BLaER1 treated with 17β-estradiol and CSF1 and Interleukin-3, amounts not matched to agents 10 nM and 100 nM (cell line): ENCODE data around the gene CMBL.
A peak's percentile ranks its signal among the peaks of the same experiment; 100 is the strongest.
"Not testable (repeated sequence)": the region's sequence is repeated elsewhere in the genome, so short reads cannot be mapped to it uniquely, and the experiment has no call there.

Experiments
- H3K27ac ChIP-seq, 11 experiments: shearing (Covaris generic); formaldehyde crosslinking; 2 replicates each; pipeline ENCODE4 v1.8.1; 2022
- H3K27me3 ChIP-seq, 11 experiments: shearing (Covaris generic); formaldehyde crosslinking; 2 replicates each; pipeline ENCODE4 v1.8.1; 2022
- H3K36me3 ChIP-seq, 11 experiments: shearing (Covaris generic); formaldehyde crosslinking; 2 replicates each; pipeline ENCODE4 v1.8.1; 2022
- H3K4me1 ChIP-seq, 10 experiments: shearing (Covaris generic); formaldehyde crosslinking; 2 replicates each; pipeline ENCODE4 v1.8.1; 2022
- H3K4me2 ChIP-seq, 11 experiments: shearing (Covaris generic); formaldehyde crosslinking; 2 replicates each; pipeline ENCODE4 v1.8.1; 2022
- H3K4me3 ChIP-seq, 10 experiments: shearing (Covaris generic); formaldehyde crosslinking; 2 replicates each; pipeline ENCODE4 v1.8.1; 2022
- H3K9ac ChIP-seq, 11 experiments: shearing (Covaris generic); formaldehyde crosslinking; 2 replicates each; pipeline ENCODE4 v1.8.1; 2022
- H3K9me3 ChIP-seq, 11 experiments: shearing (Covaris generic); formaldehyde crosslinking; replicated peaks in 1 of 11; 2 replicates each; pipeline ENCODE4 v1.8.1; 2022
- H4K20me1 ChIP-seq, 11 experiments: shearing (Covaris generic); formaldehyde crosslinking; 2 replicates each; pipeline ENCODE4 v1.8.1; 2022
- Cebpa-rat ChIP-seq, 11 experiments: shearing (Covaris generic); IDR thresholded peaks; 2 replicates each; pipeline ENCODE4 v1.8.1; 2022

Gene CMBL

DNA sequence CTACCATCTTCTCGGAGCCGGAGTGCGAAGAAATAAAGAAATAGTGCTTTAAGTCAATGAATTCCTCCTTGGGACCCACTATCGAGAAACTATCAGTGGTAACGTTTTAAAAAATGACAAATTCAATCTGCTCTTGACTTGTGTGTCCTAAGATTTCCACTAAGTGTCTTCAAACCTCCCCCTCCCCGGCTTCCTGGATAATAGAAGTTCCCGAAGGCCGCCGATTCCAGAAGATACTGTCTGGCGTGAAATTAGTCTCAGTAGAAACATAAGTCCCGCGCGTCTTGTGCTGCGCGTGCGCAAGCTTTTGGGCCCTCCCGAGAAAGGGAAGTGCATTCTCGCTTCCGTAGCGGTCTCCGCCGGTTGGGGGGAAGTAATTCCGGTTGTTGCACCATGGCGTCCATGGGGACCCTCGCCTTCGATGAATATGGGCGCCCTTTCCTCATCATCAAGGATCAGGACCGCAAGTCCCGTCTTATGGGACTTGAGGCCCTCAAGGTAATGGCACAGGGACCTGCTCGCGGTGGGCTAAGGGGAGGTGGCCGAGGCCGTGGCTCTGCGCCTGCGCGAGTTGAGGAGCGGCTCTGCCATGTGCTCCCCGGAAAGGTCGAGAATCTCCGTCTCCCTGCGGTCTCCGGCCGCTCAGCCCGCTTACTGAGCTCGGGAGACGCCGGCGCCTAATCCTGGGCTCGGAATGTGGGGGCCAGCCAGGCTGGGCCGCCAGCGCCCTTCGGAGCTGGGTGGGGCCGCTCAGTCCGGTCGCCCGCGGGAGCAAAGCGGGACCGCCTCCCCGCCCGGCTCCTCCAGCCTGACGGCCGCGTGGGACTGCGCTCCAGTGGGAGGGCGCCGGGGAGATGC lies 57.5 kb downstream of the CMBL start, which contains the start of gene CCT5:
CCT5 (plus strand) TSS at position 333 of the 858 bp plus-strand sequence; CDS start at position 394, 61 bp downstream.
- peaks cover 40 to 45% (median 42%) of the 10 kb centered on the region in 11 experiments for H4K20me1 ChIP-seq
- H3K36me3 ChIP-seq, result peaks cover 27 to 45% (median 39%) of the 10 kb centered on the region in 11 experiments
- H3K4me1 ChIP-seq, result peaks cover 37 to 44% (median 39%) of the 10 kb centered on the region in 10 experiments
- H3K4me2 ChIP-seq, result peak within 1 kb of the TSS; percentile 83 to 95 (median 93)
- H3K4me3 ChIP-seq, result peak within 1 kb of the TSS; percentile 89 to 98 (median 94)
- TF ChIP-seq Cebpa-rat (IDR thresholded peaks at IDR 0.05), result peak in 4 of 11 experiments; percentile 66 to 92 (median 78); a peak in 8 of 22 replicates
- H3K27ac ChIP-seq, result peak within 1 kb of the TSS; percentile 93 to 100 (median 99)
- peak within 1 kb of the TSS; percentile 92 to 100 (median 97) for H3K9ac ChIP-seq
- H3K9me3 ChIP-seq, result peaks cover 0 to 4% (median 0%) of the 10 kb centered on the region in 11 experiments; a peak in 3 of 22 replicates
- H3K27me3 ChIP-seq, result no peaks in the 10 kb centered on the region

GRCh38 chr5:10248378-10249260 lies 59.1 kb downstream of the CMBL start:
- Histone ChIP-seq H3K27ac (peak overlapping the region; percentile 93 to 100 (median 99); a peak in 21 of 22 replicates), H3K4me2 (peak overlapping the region; percentile 71 to 95 (median 88)), H3K9me3 (peaks cover 0 to 5% (median 0%) of the 10 kb centered on the region in 11 experiments; a peak in 5 of 22 replicates), H3K36me3 (peaks cover 11 to 36% (median 29%) of the 10 kb centered on the region in 11 experiments), H4K20me1 (peaks cover 25 to 30% (median 27%) of the 10 kb centered on the region in 11 experiments), H3K4me1 (peaks cover 35 to 41% (median 38%) of the 10 kb centered on the region in 10 experiments), H3K9ac (peak overlapping the region; percentile 92 to 100 (median 97)), H3K4me3 (peak overlapping the region; percentile 89 to 98 (median 94)), H3K27me3 (no peaks in the 10 kb centered on the region)
- TF ChIP-seq Cebpa-rat (IDR thresholded peaks at IDR 0.05), result no peak

DNA sequence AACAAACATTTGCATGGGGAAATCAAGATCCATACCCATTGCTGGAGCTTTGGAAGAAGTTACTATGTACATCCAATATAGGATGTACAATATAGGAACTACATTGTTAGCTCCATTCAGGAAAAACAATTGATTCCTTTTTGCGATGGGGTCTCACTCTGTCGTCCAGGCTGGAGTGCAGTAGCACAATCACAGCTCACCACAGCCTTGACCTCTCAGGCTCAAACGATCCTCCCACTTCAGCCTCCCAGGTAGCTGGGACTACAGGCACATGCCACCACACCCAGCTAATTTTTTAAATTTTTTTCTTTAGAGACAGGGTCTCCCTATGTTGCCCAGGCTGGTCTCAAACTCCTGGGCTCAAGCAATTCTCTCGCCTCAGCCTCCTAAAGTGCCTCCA lies 60.5 kb downstream of the CMBL start:
- H3K9me3 ChIP-seq, result peaks cover 0 to 12% (median 5%) of the 10 kb centered on the region in 11 experiments; a peak in 8 of 22 replicates
- not testable (repeated sequence) for H3K9ac ChIP-seq, H3K4me3 ChIP-seq, H3K4me2 ChIP-seq, H3K27me3 ChIP-seq, H3K27ac ChIP-seq
- H3K4me1 ChIP-seq, result peaks cover 21 to 27% (median 24%) of the 10 kb centered on the region in 10 experiments
- H4K20me1 ChIP-seq, result peaks cover 11 to 16% (median 13%) of the 10 kb centered on the region in 11 experiments; a peak in 21 of 22 replicates
- peaks cover 5 to 29% (median 15%) of the 10 kb centered on the region in 11 experiments; a peak in 19 of 22 replicates for H3K36me3 ChIP-seq

- H3K27me3 ChIP-seq, result no peaks in the 10 kb centered on the region
- H3K4me2 ChIP-seq, result no peak overlapping the region
- H4K20me1 ChIP-seq, result peaks cover 6 to 11% (median 8%) of the 10 kb centered on the region in 11 experiments; a peak in 21 of 22 replicates
- no peak overlapping the region for H3K4me3 ChIP-seq
- H3K36me3 ChIP-seq, result peaks cover under 1 to 25% (median 11%) of the 10 kb centered on the region in 11 experiments; a peak in 19 of 22 replicates
- H3K9ac ChIP-seq, result no peak overlapping the region
- peaks cover 16 to 23% (median 19%) of the 10 kb centered on the region in 10 experiments for H3K4me1 ChIP-seq
- TF ChIP-seq Cebpa-rat (IDR thresholded peaks at IDR 0.05), result no peak
- no peak overlapping the region for H3K27ac ChIP-seq
- H3K9me3 ChIP-seq, result peaks cover 0 to 12% (median 5%) of the 10 kb centered on the region in 11 experiments; a peak in 8 of 22 replicates
Measured at GRCh38 chr5:10246761-10247160, 60.9 kb downstream of the CMBL start.

GRCh38 chr5:10244342-10244944 lies 63.3 kb downstream of the CMBL start:
- no peak overlapping the region for H3K4me3 ChIP-seq
- no peak overlapping the region for H3K9ac ChIP-seq
- no peaks in the 10 kb centered on the region for H4K20me1 ChIP-seq
- no peak overlapping the region for H3K4me2 ChIP-seq
- H3K27ac ChIP-seq, result no peak overlapping the region
- peaks cover 0 to 12% (median 5%) of the 10 kb centered on the region in 11 experiments; a peak in 8 of 22 replicates for H3K9me3 ChIP-seq
- peaks cover 0 to 20% (median 9%) of the 10 kb centered on the region in 11 experiments; a peak in 10 of 22 replicates for H3K36me3 ChIP-seq
- TF ChIP-seq Cebpa-rat (IDR thresholded peaks at IDR 0.05), result no peak
- H3K4me1 ChIP-seq, result peaks cover 11 to 17% (median 13%) of the 10 kb centered on the region in 10 experiments
- no peaks in the 10 kb centered on the region for H3K27me3 ChIP-seq

DNA sequence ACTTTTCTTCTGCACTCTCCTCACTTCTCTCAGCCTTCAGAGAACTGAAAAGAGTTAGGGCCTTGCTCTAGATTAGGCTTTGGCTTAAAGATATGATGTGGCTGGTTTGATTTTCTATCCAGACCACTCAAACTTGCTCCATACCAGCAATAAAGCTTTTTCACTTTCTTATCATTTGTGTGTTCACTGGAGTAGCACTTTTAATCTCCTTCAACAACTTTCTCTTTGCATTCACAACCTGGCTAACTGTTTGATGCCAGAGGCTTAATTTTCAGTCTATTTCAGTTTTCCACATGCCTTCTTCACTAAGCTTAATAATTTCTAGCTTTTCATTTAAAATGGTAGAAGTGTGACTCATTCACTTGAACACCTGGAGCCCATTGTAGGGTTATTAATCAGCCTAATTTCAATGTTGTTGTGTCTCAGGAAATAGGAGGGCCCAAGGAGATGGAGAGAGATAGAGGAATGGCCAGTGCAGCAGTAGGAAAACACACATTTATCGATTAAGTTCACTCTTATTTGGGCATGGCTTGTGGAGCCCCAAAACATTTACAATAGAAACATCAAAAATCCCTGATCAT lies 64.0 kb downstream of the CMBL start:
- no peak for TF ChIP-seq Cebpa-rat (IDR thresholded peaks at IDR 0.05)
- Histone ChIP-seq H3K27me3 (no peaks in the 10 kb centered on the region), H4K20me1 (no peaks in the 10 kb centered on the region), H3K4me2 (no peak overlapping the region), H3K36me3 (peaks cover 5 to 25% (median 14%) of the 10 kb centered on the region in 11 experiments; a peak in 20 of 22 replicates), H3K9ac (no peak overlapping the region), H3K4me3 (no peak overlapping the region), H3K4me1 (peaks cover 7 to 14% (median 10%) of the 10 kb centered on the region in 10 experiments), H3K9me3 (peaks cover 0 to 12% (median 5%) of the 10 kb centered on the region in 11 experiments; a peak in 8 of 22 replicates), H3K27ac (no peak overlapping the region)

DNA sequence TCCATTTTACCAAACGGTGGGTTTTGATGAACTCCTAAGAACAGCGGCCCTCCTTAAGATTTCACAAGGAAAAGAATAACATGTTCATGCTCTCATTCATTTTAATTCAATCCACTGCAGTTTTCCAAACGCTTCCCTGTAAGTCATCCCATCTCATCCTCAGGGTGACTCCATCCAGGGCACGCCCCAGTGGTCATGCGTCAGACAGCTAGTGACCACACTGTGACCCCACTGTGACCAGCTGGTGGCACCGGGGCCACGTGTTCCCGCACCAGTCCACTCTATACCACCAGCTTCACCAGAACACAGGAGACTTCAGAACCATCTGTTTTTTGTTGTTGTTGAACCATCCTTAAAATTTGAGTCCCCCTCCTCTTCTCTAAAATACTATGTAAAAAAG lies 72.4 kb downstream of the CMBL start:
- H3K4me3 ChIP-seq, result no peak overlapping the region
- TF ChIP-seq Cebpa-rat (IDR thresholded peaks at IDR 0.05), result no peak
- H3K9ac ChIP-seq, result no peak overlapping the region
- H3K27ac ChIP-seq, result no peak overlapping the region
- no peak overlapping the region for H3K4me2 ChIP-seq
- H3K36me3 ChIP-seq, result peaks cover 57 to 85% (median 74%) of the 10 kb centered on the region in 11 experiments
- H4K20me1 ChIP-seq, result 0 out of 22 replicates have a peak, but pooled peaks cover 0 to 4% (median 0%) of the 10 kb centered on the region in 11 experiments
- no peaks in the 10 kb centered on the region for H3K4me1 ChIP-seq
- no peaks in the 10 kb centered on the region for H3K27me3 ChIP-seq
- H3K9me3 ChIP-seq, result no peaks in the 10 kb centered on the region

DNA sequence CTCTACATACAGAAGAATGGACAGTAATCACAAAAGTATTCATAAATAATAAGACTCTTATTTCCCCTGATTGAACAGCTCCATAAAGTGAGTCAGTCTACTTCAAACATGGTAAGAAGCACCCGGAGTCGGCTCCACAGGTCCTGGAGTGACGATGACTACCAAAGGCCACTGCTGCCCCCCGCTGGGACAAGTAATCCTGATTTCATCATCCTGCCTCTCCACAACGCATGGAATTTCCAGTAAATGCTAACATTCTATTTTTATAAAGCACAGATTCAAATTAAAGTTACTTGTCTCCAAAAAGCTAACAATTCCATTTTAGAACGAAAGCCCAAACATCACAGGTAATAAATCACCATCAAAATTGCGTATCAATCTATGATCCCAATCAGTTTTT lies 74.2 kb downstream of the CMBL start:
- Histone ChIP-seq H3K36me3 (peaks cover 58 to 87% (median 74%) of the 10 kb centered on the region in 11 experiments), H4K20me1 (0 out of 22 replicates have a peak, but pooled peaks cover 0 to 4% (median 0%) of the 10 kb centered on the region in 11 experiments), H3K27me3 (no peaks in the 10 kb centered on the region), H3K4me3 (no peak overlapping the region), H3K27ac (no peak overlapping the region), H3K9ac (no peak overlapping the region), H3K9me3 (no peaks in the 10 kb centered on the region), H3K4me2 (no peak overlapping the region), H3K4me1 (no peaks in the 10 kb centered on the region)
- no peak for TF ChIP-seq Cebpa-rat (IDR thresholded peaks at IDR 0.05)
